ENCODE data around the gene FAAP100.

GRCh38 chr17:81575836-81576235 lies 23.7 kb upstream of the FAAP100 start:
- TF ChIP-seq, protein P1, sequence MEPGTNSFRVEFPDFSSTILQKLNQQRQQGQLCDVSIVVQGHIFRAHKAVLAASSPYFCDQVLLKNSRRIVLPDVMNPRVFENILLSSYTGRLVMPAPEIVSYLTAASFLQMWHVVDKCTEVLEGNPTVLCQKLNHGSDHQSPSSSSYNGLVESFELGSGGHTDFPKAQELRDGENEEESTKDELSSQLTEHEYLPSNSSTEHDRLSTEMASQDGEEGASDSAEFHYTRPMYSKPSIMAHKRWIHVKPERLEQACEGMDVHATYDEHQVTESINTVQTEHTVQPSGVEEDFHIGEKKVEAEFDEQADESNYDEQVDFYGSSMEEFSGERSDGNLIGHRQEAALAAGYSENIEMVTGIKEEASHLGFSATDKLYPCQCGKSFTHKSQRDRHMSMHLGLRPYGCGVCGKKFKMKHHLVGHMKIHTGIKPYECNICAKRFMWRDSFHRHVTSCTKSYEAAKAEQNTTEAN (CRISPR knock-in tag; IDR thresholded peaks at IDR 0.05): no peak
- TF ChIP-seq CTCF (IDR thresholded peaks at IDR 0.05) (no peak), NR3C1 (CRISPR knock-in tag; conservative IDR thresholded peaks at IDR 0.05; ENCODE audit: low read depth) (no peak), ZNF281 (CRISPR knock-in tag; IDR thresholded peaks at IDR 0.05) (no peak)
- TF ChIP-seq, protein P2, sequence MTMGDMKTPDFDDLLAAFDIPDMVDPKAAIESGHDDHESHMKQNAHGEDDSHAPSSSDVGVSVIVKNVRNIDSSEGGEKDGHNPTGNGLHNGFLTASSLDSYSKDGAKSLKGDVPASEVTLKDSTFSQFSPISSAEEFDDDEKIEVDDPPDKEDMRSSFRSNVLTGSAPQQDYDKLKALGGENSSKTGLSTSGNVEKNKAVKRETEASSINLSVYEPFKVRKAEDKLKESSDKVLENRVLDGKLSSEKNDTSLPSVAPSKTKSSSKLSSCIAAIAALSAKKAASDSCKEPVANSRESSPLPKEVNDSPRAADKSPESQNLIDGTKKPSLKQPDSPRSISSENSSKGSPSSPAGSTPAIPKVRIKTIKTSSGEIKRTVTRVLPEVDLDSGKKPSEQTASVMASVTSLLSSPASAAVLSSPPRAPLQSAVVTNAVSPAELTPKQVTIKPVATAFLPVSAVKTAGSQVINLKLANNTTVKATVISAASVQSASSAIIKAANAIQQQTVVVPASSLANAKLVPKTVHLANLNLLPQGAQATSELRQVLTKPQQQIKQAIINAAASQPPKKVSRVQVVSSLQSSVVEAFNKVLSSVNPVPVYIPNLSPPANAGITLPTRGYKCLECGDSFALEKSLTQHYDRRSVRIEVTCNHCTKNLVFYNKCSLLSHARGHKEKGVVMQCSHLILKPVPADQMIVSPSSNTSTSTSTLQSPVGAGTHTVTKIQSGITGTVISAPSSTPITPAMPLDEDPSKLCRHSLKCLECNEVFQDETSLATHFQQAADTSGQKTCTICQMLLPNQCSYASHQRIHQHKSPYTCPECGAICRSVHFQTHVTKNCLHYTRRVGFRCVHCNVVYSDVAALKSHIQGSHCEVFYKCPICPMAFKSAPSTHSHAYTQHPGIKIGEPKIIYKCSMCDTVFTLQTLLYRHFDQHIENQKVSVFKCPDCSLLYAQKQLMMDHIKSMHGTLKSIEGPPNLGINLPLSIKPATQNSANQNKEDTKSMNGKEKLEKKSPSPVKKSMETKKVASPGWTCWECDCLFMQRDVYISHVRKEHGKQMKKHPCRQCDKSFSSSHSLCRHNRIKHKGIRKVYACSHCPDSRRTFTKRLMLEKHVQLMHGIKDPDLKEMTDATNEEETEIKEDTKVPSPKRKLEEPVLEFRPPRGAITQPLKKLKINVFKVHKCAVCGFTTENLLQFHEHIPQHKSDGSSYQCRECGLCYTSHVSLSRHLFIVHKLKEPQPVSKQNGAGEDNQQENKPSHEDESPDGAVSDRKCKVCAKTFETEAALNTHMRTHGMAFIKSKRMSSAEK (CRISPR knock-in tag; IDR thresholded peaks at IDR 0.05; ENCODE audit: borderline replicate concordance): no peak
